HG02588 (cell line): ENCODE results near the gene FNIP2.
"Not testable (repeated sequence)": the region's sequence is repeated elsewhere in the genome, so short reads cannot be mapped to it uniquely, and the experiment has no call there.

Source experiments
- ATAC-seq: cut with Tn5 transposase; IDR thresholded peaks from one replicate; pipeline ENCODE4 v1.9.1; 2021; ENCODE audit warnings: mild to moderate bottlenecking, moderate library complexity; ENCODE audit not compliant: unreplicated experiment

FNIP2 gene

GRCh38 chr4:158768555-158769174 lies at the start of gene FNIP2:
TSS of gene FNIP2 (plus strand) at chr4:158769026. CDS start at chr4:158769213, 187 bp downstream.
- ATAC-seq, result peak; percentile 83

- no peak for ATAC-seq
These were observed 47.1 kb upstream of the FNIP2 start for GRCh38 chr4:158721680-158722079.

GRCh38 chr4:158722291-158722916 lies 46.4 kb upstream of the FNIP2 start:
- no peak for ATAC-seq

GRCh38 chr4:158722917-158723793 lies 45.7 kb upstream of the FNIP2 start, which contains the start of gene PPID:
TSS of gene PPID (minus strand) at chr4:158723396. CDS start at chr4:158723288, 108 bp downstream.
- ATAC-seq, result peak; percentile 98

GRCh38 chr4:158724637-158725036 lies 44.2 kb upstream of the FNIP2 start:
- no peak for ATAC-seq

- ATAC-seq, result no peak
These were observed 42.2 kb upstream of the FNIP2 start for GRCh38 chr4:158726633-158727032.

- no peak for ATAC-seq
These were observed 40.6 kb upstream of the FNIP2 start for GRCh38 chr4:158728236-158728635.

GRCh38 chr4:158729716-158730559 lies 38.9 kb upstream of the FNIP2 start:
- ATAC-seq, result peak; percentile 96

- ATAC-seq, result no peak
These were observed 30.0 kb upstream of the FNIP2 start for GRCh38 chr4:158738866-158739265.

- ATAC-seq, result no peak
These were observed 29.2 kb upstream of the FNIP2 start for GRCh38 chr4:158739600-158739999.

GRCh38 chr4:158741326-158742021 lies 27.4 kb upstream of the FNIP2 start:
- ATAC-seq, result no peak

GRCh38 chr4:158746537-158746936 lies 22.3 kb upstream of the FNIP2 start:
- ATAC-seq, result not testable (repeated sequence)

- ATAC-seq, result no peak
These were observed 18.4 kb upstream of the FNIP2 start for GRCh38 chr4:158750379-158750778.

- ATAC-seq, result no peak
These were observed 14.2 kb upstream of the FNIP2 start for GRCh38 chr4:158754385-158755180.

GRCh38 chr4:158755819-158756218 lies 13.0 kb upstream of the FNIP2 start:
- not testable (repeated sequence) for ATAC-seq

- ATAC-seq, result no peak
These were observed 12.2 kb upstream of the FNIP2 start for GRCh38 chr4:158756588-158756987.

GRCh38 chr4:158758142-158758541 lies 10.7 kb upstream of the FNIP2 start:
- ATAC-seq, result no peak

- no peak for ATAC-seq
These were observed 10.1 kb upstream of the FNIP2 start for GRCh38 chr4:158758703-158759102.

GRCh38 chr4:158759539-158759938 lies 9.3 kb upstream of the FNIP2 start:
- not testable (repeated sequence) for ATAC-seq
